Stimulated activated CD4-positive, alpha-beta T cell treated with anti-CD3 and anti-CD28 coated beads, Interleukin-12 subunit alpha, Interleukin-12 subunit beta, amount 100 ng/mL, for 4 hours (primary cell): ENCODE measurements around the gene IFT52.
"Not testable (repeated sequence)": the region's sequence is repeated elsewhere in the genome, so short reads cannot be mapped to it uniquely, and the experiment has no call there.

Experiments used
- DNase-seq: peaks from one replicate; pipeline ENCODE4 v3.0.0-alpha.2; 2020

IFT52 gene

DNA sequence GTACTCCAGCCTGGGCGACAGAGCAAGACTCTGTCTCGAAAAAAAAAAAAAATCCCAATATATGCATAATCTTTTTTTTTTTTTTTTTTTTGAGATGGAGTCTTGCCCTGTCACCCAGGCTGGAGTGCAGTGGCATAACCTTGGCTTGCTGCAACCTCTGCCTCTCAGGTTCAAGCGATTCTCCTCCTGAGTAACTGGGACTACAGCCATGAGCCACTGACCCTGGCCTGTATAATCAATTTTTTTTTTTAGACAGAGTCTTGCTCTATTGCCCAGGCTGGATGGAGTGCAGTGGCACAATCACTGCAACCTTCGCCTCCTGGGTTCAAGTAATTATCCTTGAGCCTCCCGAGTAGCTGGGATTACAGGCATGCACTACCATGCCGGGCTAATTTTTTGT lies 64.4 kb downstream of the IFT52 start:
- DNase-seq: not testable (repeated sequence)

- no peak for DNase-seq
These were observed 65.2 kb downstream of the IFT52 start for GRCh38 chr20:43655937-43656336.

DNA sequence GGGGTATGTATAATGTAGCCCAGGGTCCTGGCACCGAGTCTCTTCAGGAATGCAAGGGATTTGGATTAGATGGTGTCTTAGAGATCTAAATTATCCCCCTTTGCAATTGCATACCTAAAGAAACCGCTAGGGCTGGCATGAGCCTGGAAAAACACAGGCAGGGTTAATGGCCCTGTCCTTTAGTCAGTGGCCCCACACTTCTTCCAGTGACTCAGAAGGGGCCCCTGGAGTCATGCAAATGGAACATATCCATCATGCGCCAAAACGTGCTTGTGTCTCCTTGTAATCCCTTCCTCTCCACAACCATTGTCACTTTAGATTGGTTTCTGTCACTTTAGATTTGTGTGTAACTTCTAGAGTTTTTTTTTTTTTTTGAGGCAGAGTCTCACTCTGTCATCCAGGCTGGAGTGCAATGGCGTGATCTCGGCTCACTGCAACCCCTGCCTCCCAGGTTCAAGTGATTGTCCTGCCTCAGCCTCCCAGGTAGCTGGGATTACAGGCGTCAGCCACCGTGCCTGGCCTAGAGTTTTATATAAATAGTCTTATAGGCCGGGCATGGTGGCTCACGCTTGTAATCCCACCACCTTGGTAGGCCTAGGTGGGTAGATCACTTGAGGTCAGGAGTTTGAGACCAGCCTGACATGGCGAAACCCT lies 67.5 kb downstream of the IFT52 start:
- peak; percentile 23 for DNase-seq

- no peak for DNase-seq
These were observed 68.1 kb downstream of the IFT52 start for GRCh38 chr20:43658723-43659419.

- no peak for DNase-seq
These were observed 72.4 kb downstream of the IFT52 start for GRCh38 chr20:43662943-43663655.

DNA sequence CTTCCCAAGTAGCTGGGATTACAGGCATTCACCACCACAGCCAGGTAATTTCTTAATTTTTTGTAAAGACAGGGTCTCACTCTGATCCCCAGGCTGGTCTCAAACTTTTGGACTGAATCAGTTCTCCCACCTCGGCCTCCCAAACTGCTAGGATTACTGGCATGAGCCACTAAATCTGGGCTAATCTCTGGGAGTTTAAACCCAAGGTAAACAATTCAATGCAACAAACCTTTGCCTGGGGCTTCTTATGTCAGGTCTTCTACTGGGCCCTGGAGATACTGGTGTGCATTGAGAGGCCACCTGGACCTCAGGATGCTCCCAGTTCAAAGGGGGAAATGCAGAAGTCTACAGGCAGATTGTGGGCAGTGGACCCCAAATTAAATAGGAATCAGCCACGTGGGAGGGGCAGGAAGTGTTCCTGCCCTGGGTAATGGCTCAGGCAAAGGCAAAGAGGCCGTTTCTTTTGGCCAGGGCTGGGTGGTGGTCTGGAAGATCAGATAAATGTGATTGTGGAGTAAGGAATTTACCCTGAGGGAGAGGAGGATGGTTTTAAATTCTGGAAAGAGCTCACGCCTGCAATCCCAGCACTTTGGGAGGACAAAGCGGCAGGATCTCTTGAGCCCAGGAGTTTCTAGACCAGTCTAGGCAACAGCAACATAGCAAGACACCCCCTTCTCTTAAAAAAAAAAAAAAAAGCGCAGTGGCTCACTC lies 74.9 kb downstream of the IFT52 start:
- no peak for DNase-seq

DNA sequence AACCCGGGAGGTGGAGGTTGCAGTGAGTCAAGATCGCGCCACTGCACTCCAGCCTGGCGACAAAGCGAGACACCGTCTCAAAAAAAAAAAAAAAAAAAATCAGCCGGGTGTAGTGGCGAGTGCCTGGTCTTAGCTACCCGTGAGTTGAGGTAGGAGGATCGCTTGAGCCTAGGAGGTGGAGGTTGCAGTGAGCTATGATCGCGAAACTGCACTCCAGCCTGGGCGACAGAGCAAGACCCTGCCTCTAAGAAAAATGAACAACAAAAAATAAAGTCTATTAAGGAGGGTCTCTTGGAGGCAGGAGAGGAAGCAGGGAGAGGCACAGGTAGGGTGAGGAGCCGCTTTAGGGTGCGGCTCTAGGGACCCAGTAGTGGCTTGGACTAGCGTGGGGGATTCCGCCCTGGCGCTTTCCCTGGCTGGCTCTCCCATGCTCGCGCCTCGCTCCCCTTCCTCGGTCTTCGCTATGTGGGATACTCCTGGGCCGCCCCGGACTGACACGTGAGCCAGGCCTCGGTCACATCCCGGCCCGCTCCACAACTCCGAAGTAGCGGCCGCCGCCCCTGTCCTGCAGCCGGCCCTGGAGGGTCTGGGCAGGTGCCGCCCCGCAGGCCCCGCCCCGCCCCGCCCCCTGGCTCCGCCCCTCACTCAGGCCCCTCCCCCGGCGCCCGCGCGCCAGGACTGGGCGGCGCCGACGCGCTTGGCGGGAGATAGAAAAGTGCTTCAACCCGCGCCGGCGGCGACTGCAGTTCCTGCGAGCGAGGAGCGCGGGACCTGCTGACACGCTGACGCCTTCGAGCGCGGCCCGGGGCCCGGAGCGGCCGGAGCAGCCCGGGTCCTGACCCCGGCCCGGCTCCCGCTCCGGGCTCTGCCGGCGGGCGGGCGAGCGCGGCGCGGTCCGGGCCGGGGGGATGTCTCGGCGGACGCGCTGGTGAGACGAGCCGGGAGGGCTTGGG lies 75.9 kb downstream of the IFT52 start, which contains the start of gene MYBL2:
TSS of gene MYBL2 (plus strand) at position 739 of the 953 bp plus-strand sequence. CDS start at position 909, 170 bp downstream.
- peak; percentile 64 for DNase-seq

GRCh38 chr20:43667341-43668132 lies 76.8 kb downstream of the IFT52 start:
- DNase-seq: no peak

DNA sequence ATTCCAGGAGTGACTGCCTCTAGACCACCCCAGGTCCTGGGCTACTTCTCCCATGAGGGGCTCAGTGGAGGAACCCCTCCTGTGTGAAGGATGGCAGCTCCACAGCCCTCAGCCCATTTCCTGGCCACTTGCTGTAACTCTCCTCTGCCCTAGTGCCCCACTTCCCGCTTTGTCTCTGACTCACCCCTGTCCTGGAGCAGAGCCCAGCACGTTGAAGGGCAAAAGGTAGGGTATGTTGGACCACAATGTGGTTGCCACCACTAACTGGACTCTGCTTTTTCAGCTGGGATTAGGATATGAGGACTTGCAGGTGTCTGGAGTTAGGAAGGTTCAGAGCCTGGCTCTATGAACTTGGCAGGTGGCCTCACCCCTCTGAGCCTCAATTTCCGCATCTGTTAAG lies 78.6 kb downstream of the IFT52 start:
- DNase-seq: no peak

- no peak for DNase-seq
These were observed 79.7 kb downstream of the IFT52 start for GRCh38 chr20:43670423-43670822.

DNA sequence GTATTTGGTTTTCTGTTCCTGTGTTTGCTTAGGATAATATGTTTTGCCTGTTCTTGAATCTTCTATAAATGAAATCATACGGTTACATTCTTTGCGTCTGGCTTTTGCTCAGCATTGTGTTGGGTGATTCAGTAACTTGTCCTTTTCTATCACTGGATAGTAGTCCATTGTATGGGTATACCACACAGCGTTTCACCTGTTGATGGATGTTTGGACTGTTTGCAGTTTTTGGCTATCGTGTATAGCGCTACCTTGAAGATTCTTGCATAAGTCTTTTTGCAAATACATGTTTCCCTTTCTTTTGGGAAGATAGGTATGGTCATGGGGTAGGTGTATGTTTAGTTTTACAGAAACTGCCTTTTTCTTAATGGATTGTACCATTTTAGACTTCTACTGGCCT lies 85.6 kb downstream of the IFT52 start:
- DNase-seq: no peak

GRCh38 chr20:43680981-43681380 lies 90.2 kb downstream of the IFT52 start:
- DNase-seq: no peak

DNA sequence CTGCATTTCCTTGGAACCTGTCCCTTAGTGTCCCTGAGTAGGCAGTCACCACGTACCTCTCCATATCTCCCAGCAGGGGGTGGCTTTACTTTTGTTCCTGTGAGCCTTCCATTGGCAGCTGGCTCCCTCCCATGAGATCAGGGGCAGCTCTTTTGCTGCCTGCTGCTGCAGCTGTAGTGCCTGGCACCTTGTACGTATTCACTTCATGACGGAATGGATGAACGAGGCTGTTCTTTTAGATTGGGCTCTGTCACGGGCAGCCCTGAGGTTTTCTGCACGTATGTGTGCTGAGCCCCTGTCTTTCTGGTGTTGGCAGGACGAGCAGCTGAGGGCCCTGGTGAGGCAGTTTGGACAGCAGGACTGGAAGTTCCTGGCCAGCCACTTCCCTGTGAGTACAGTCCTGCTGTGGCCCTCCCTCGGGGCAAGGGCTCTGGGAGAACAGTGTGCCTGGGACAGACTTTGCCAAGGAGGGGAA lies 90.8 kb downstream of the IFT52 start:
- DNase-seq: no peak

DNA sequence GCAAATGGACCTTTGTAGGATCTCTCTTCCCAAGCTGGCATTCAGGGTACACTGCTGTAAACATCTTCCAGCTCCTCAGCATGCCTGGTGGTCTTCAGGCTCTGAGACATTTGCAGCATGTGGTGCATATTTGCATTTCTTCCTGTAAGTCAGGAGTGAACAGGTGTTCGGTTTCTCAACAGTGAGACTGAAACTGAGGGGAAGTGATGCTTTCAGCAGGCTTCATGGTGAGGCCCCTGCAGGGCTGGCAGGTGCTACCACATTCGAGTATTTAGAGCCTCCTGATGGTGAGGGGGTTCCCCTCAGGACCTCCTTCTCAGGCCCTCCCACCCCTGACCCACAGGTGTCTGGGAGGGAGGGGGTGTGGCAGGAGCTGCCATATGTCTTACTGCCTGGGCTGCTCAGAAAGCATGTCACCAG lies 91.3 kb downstream of the IFT52 start:
- DNase-seq: no peak

GRCh38 chr20:43682446-43682845 lies 91.7 kb downstream of the IFT52 start:
- DNase-seq: no peak

DNA sequence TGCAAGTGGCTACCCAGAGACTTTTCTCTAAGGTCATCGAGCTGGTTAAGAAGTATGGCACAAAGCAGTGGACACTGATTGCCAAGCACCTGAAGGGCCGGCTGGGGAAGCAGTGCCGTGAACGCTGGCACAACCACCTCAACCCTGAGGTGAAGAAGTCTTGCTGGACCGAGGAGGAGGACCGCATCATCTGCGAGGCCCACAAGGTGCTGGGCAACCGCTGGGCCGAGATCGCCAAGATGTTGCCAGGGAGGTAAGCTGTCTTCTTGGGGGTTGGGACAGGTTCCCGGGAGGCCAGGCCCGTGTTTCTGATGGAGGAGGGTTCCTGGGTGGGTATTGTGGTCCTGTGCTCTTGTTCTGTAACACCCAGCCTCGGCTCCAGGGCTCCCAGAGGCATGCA lies 96.1 kb downstream of the IFT52 start:
- no peak for DNase-seq

DNA sequence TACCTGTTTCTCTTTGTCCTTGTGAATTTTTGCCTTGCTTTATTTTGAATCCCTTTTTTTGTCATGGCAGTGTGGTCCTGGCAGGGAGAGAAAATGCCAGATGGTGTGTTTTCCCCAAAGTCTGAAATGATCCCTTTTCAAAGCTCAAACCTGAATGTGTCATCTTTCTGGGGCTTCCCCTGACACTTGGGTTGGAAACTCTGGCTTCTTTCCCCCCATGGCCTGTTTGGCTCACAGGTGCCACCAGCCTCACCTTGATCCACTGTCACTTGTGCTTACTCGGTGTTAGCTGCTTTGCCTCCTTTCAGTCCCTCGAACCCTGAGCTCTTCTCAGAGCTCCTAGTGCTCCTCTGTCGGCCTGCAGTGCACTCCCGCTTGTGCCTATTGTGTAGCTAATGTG lies 98.4 kb downstream of the IFT52 start:
- DNase-seq: no peak

DNA sequence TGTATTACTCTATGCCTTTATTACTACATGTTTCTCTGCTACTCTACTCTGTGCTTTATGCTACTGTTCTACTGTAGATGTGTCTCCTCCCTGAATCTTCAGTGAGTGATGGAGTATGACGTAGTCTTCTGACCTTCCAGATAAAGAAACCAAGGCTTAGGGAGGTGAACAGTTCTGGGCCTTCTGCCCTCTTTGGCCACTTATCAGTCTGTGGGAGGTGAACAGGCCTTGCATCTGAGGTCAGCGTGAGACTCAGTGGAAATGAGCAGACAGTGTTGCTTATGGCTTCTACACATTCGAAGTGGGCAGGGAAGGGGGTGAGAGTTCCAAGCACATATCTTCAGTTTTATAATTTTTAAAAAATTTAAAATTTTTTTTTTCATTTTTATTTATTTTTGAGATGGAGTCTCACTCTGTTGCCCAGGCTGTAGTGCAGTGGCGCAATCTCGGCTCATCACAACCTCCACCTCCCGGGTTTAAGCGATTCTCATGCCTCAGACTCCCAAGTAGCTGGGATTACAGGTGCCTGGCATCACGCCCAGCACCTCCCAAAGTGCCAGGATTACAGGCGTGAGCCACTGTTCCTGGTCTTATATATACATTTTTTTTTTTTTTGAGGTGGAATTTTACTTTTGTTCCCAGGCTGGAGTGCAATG lies 100.3 kb downstream of the IFT52 start:
- DNase-seq: no peak

GRCh38 chr20:43691928-43692524 lies 101.3 kb downstream of the IFT52 start:
- peak; percentile 61 for DNase-seq

- no peak for DNase-seq
These were observed 104.0 kb downstream of the IFT52 start for GRCh38 chr20:43694763-43695162.
